HG03045 (cell line): Measurements from ENCODE around the gene GNG13.
"Not testable (repeated sequence)": the region's sequence is repeated elsewhere in the genome, so short reads cannot be mapped to it uniquely, and the experiment has no call there.

Source experiments
- ATAC-seq: cut with Tn5 transposase; IDR thresholded peaks from one replicate; pipeline ENCODE4 v1.9.1; 2021; ENCODE audit warnings: mild to moderate bottlenecking, moderate library complexity; ENCODE audit not compliant: unreplicated experiment

Gene GNG13

DNA sequence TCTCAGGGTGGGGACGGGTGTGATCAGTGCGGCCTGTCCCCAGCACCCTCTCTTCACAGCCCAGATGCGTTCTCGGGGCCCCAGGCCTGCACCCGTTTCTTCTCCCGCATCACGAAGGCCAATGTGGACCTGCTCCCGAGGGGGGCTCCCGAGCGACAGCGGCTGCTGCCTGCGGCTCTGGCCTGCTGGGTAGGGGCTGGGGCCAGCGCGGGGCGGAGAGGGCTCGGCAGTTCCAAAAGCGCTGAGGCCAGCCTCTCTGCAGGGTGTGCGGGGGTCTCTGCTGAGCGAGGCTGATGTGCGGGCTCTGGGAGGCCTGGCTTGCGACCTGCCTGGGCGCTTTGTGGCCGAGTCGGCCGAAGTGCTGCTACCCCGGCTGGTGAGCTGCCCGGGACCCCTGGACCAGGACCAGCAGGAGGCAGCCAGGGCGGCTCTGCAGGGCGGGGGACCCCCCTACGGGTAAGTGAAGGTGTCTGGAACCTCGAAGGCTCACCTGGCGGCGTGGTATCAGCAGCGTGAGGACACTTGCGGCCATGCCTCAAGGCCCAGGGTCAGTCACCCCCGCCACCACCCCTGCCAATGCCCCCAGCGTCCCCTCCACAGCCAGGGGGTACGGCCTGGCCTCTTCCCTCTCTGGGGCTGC, 35.6 kb downstream of the GNG13 start:
- ATAC-seq, result no peak

- ATAC-seq, result no peak
Observed at GRCh38 chr16:764184-764750, 36.3 kb downstream of the GNG13 start.

DNA sequence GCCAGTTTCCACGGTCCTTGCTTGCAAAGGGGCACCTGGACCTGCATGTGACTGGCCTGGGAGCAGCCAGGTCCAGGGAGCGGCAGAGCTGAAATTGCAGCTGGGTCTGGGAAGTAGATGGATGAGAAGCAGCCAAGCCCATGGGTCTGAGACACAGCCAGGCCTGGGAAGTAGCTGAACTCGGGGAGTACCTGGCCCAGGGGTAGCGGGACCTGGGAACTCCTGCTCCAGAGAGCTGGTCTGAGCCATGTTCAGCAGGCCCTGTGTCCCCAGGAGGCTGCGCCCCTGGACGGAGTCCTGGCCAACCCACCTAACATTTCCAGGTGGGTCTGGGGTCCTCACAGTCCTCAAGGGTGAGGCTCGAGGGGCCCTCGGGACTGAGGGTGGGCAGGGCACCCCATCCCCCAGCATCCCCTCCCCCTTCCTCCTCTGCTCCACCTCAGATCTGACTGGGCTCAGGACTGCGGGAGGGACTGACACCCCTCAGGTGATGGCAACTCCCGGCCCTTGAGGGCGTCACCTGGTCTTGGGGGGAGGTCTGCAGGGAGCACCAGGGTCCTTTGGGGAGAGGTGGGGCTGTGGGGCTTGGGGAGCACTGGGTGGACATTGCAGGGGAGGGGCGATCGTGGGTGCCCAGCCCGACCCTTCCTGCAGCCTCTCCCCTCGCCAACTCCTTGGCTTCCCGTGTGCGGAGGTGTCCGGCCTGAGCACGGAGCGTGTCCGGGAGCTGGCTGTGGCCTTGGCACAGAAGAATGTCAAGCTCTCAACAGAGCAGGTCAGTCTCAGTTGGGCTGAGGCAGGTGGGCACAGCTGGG, 37.0 kb downstream of the GNG13 start:
- ATAC-seq, result no peak

- ATAC-seq, result no peak
Observed at GRCh38 chr16:762595-763268, 37.8 kb downstream of the GNG13 start.

GRCh38 chr16:761625-762513, 38.7 kb downstream of the GNG13 start:
- ATAC-seq, result no peak

DNA sequence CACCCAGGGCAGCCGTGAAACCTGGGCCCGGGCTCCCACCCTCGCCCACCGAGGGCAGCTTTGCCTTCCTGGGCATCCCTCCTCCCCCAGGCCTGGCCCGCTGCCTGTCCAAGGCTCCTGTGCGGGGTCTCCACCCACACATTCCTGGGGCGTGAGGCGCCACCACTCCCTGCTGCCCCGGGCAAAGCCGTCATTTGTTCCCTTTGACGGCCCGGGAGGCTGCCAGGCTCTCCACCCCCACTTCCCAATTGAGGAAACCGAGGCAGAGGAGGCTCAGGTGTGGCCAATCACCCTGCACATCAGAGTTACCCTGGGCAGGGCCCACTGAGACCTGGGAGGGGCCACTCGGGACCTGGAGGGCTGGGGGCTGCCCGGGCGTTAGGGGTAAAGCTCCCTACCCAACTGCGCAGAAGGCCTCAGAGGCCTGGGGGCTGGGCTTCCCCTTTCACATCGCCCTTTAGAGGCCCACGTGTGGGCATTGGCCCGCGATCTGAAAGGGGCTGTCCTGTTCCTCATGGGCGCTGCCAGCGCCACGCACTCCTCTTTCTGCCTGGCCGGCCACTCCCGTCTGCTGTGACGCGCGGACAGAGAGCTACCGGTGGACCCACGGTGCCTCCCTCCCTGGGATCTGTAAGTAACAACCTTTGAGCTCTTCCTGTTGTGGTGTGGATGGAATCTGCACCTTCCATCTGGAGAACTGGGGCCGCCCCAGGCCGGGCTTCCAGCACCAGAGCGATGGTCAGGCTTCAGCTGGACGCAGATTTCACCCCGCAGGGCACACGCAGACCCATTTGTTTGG, 39.8 kb downstream of the GNG13 start, which contains the start of gene MSLN:
Gene MSLN (plus strand): TSS at position 190 of the 799 bp plus-strand sequence. CDS start 1,947 bp downstream, outside the sequence.
- ATAC-seq, result no peak

GRCh38 chr16:760065-760464, 40.5 kb downstream of the GNG13 start:
- ATAC-seq, result no peak

DNA sequence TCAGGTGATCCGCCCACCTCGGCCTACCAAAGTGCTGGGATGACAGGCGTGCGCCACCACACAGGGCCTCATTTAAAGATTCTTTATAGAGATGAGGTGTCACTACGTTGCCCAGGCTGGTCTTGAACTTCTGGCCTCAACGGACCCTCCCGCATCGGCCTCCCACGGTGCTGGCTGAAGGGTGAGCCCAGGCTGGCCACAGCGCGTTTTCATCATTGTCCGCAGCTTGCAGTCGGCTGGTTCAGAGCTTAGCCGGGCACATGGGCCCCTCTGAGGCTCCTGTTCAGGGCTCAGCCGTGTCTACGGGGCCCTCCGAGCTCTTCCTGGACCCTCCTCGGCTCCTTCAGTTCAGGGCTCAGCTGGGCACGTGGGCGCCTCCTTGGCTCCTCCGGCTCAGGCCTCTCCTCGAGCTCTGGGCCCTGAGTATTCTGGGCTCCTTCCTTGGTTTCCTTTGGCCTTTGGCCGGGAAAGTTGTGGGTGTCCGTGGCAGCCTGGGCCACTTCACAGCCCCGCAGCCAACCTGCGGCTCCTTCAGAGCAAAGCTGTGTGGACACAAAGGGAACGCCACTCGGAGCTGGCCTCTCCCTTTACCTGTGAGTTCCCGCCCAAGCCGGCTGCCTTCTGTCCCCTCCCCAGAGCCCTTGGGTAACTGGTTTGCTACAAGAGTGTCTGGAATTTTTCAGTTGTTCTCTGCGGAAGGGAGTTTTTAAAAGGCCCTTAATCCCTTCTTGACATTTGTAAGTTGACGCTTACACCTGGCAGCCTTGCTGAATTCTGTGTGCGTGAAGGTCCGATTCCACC, 41.2 kb downstream of the GNG13 start:
- no peak for ATAC-seq

GRCh38 chr16:756428-756827, 44.1 kb downstream of the GNG13 start:
- no peak for ATAC-seq

- no peak for ATAC-seq
Observed at GRCh38 chr16:754656-755055, 45.9 kb downstream of the GNG13 start.

GRCh38 chr16:754121-754607, 46.4 kb downstream of the GNG13 start:
- ATAC-seq, result not testable (repeated sequence)

- ATAC-seq, result no peak
Observed at GRCh38 chr16:752007-752312, 48.6 kb downstream of the GNG13 start.

- no peak for ATAC-seq
Observed at GRCh38 chr16:751152-752006, 49.2 kb downstream of the GNG13 start.

- no peak for ATAC-seq
Observed at GRCh38 chr16:750485-750884, 50.0 kb downstream of the GNG13 start.

DNA sequence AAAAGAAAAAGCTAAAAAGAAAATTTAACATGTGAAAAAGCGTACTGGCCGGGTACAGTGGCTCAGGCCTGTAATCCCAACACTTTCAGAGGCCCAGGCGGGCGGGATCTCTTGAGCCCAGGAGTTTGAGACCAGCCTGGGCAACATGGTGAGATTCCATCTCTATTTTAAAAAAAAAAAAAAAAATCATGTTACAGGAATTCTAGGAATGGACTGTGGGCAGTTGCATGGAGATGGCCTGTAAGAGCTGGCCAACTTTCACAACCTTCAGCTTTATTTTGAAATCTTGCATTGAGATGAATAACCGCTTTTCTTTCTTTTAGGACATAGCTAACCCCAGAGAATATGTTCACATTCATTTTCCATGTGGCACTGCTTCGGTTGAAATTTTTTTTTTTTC, 51.5 kb downstream of the GNG13 start:
- ATAC-seq, result no peak
